ENCODE results near the gene ZPBP2. TPM values are rescaled to one million over a fixed set of nuclear protein-coding genes. Genes with fewer than 3 reads are reported as not detected.

Gene ZPBP2
- total RNA-seq, 2 donors from 2014 or later: 0.53 to 0.67 TPM

GRCh38 chr17:39908789-39909352, 40.9 kb downstream of the ZPBP2 start:
- Mint-ChIP-seq H3K36me3 (ENCODE audit: low read depth) (peaks cover 81% of the 10 kb centered on the region), H3K27me3 (no peaks in the 10 kb centered on the region), H3K4me3 (no peak overlapping the region), H3K27ac (no peak overlapping the region), H3K9me3 (no peaks in the 10 kb centered on the region), H3K4me1 (peaks cover 6% of the 10 kb centered on the region)
- ATAC-seq (replicated peaks): no peak

DNA sequence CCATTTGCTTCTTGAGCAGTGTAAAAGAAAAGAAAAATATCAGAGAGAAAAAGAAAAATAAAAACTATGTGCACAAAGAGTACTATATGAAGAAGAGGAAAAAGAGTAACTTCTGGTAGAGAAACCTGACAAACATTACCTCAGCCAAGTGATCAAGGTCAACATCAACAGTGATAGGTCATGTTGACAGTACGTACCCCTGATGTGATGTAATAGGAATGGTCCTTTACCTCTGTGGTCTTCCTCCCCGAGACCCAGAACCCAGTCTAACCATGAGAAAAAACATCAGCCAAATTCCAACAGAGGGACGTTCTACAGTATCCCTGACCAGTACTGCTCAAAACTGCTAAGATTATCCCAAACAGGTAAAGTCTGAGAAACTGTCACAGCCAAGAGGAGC, 46.0 kb downstream of the ZPBP2 start:
- Mint-ChIP-seq H3K4me1 (peaks cover 11% of the 10 kb centered on the region), H3K9me3 (no peaks in the 10 kb centered on the region), H3K4me3 (no peak overlapping the region), H3K27ac (no peak overlapping the region), H3K27me3 (no peaks in the 10 kb centered on the region), H3K36me3 (ENCODE audit: low read depth) (peaks cover 88% of the 10 kb centered on the region)
- ATAC-seq (replicated peaks): no peak

DNA sequence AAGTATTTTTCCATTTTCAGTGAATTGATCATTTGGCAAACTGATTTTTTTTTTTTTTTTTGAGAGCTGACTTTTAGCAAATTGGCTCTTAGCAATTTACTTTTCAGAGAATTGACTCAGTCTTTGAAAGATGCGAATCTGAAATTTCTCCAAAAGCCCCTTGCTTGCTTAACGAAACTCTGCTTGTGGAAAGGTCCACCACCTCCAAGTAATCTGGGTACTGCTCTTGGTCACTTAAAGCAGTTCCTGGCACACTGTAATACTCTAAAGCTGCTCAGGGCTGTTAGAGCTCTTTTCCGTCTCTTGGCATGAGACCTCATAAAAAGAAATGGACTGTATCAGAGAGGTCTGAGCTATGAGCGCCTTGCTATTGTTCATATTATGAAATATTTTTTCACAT, 47.6 kb downstream of the ZPBP2 start:
- peak; percentile 69 for ATAC-seq (replicated peaks)
- Mint-ChIP-seq H3K27me3 (no peaks in the 10 kb centered on the region), H3K4me3 (peak overlapping the region; percentile 8), H3K9me3 (no peaks in the 10 kb centered on the region), H3K4me1 (peaks cover 11% of the 10 kb centered on the region), H3K27ac (peak overlapping the region; percentile 66), H3K36me3 (ENCODE audit: low read depth) (peaks cover 84% of the 10 kb centered on the region)

DNA sequence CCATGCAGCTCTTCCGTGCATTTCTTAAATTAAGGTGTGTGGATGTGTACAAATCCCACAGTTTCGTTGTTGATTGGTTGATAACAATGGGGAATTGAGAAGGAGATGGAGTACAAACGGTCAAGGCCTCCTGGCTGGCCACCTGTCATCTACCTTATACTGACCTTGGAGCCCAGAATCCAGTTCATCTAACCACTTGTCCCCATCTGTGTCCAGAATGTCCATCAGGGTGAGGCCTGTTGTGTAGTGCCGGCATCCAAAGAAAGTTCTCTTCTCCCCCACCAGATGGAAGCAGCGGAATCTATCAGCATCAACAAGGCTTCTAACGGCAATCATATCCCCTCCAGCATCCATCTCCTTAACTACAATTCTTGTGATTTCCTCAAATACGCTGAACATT, 48.9 kb downstream of the ZPBP2 start:
- Mint-ChIP-seq H3K9me3 (no peaks in the 10 kb centered on the region), H3K36me3 (ENCODE audit: low read depth) (peaks cover 78% of the 10 kb centered on the region), H3K4me3 (no peak overlapping the region), H3K27me3 (no peaks in the 10 kb centered on the region), H3K4me1 (peaks cover 23% of the 10 kb centered on the region), H3K27ac (peak overlapping the region; percentile 66)
- ATAC-seq (replicated peaks): no peak

- no peak for ATAC-seq (replicated peaks)
- Mint-ChIP-seq H3K36me3 (ENCODE audit: low read depth) (peaks cover 76% of the 10 kb centered on the region), H3K9me3 (no peaks in the 10 kb centered on the region), H3K27ac (no peak overlapping the region), H3K27me3 (no peaks in the 10 kb centered on the region), H3K4me3 (no peak overlapping the region), H3K4me1 (peaks cover 36% of the 10 kb centered on the region)
These were observed 51.2 kb downstream of the ZPBP2 start for GRCh38 chr17:39919087-39919683.

DNA sequence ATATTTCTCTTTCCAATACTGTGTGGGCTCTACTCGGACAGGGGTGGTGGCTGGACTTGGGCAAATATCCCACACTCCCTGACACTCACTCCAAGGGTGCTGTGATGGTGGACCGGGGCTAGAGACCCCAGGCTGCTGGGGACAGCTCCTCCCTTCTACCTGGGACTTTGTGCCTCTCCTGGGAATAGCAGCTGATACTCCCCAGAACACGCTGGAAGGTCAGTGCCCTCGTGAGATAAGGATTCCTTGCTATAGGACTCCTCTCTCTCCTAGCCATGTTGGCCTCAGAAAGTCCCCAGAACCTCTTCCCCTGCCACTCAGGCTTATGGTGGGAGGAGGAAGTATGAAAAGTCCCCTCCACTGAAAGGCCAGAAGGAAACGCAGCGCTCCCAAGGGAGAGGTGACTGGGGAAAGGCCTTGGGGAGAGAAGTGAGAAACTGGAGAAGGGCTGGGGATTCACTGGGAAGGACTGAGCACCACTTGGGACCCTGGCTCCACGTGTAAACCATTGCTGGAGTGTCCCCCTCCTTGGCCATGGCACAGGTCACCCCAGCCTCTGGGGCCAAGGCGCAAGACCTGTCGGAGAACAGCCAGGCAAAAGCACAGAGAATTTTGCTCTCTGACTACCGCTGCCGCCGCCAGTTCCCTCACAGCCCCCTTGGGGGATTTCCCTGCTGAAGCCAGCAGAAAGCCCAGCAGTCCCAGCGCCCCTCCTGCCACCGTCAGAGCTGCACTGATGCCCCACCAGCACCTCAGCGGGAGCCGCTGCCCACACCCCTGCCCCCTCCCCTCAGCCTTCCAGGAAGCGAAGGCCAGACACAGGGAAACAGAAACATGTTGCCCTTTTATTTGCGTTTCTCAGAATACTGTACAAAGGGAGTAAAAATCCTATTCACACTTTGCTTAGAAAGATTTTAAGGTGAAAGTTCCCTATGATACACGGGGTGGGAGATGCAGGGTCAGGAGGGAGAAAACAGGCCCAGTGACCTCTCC, 52.5 kb downstream of the ZPBP2 start:
- no peaks in the 10 kb centered on the region for H3K27me3 Mint-ChIP-seq
- peak; percentile 59 for ATAC-seq (replicated peaks)
- H3K36me3 Mint-ChIP-seq (ENCODE audit: low read depth): peaks cover 79% of the 10 kb centered on the region
- peak overlapping the region; percentile 72 for H3K4me3 Mint-ChIP-seq
- H3K27ac Mint-ChIP-seq: peak overlapping the region; percentile 90
- no peaks in the 10 kb centered on the region for H3K9me3 Mint-ChIP-seq
- peaks cover 46% of the 10 kb centered on the region for H3K4me1 Mint-ChIP-seq

DNA sequence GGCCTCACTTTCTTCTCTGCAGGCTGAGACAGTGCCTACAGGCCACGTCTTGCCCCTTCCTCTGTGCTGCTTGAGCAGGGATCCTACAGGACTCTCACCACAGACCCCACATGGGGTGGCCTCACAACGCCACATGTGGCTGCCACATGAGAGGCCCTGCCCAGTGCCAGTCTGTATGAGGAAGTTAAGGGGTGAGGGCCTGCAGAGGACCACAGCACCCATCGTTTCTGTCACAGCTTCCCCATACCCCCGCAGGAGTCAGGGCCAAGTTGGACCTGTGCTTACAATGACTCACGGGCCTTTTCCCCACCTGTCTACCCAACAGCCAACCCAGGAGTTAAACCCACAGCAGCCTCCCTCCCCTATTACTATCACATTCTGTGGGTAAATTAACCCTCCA, 53.3 kb downstream of the ZPBP2 start:
- Mint-ChIP-seq H3K4me3 (peak overlapping the region; percentile 72), H3K36me3 (ENCODE audit: low read depth) (peaks cover 72% of the 10 kb centered on the region), H3K27me3 (no peaks in the 10 kb centered on the region), H3K9me3 (no peaks in the 10 kb centered on the region), H3K27ac (peak overlapping the region; percentile 90), H3K4me1 (peaks cover 46% of the 10 kb centered on the region)
- ATAC-seq (replicated peaks): peak; percentile 79

- Mint-ChIP-seq H3K27ac (peak overlapping the region; percentile 90), H3K36me3 (ENCODE audit: low read depth) (peaks cover 66% of the 10 kb centered on the region), H3K9me3 (no peaks in the 10 kb centered on the region), H3K4me1 (peaks cover 43% of the 10 kb centered on the region), H3K27me3 (no peaks in the 10 kb centered on the region), H3K4me3 (peak overlapping the region; percentile 72)
- ATAC-seq (replicated peaks): no peak
These were observed 54.0 kb downstream of the ZPBP2 start for GRCh38 chr17:39922006-39922405.

DNA sequence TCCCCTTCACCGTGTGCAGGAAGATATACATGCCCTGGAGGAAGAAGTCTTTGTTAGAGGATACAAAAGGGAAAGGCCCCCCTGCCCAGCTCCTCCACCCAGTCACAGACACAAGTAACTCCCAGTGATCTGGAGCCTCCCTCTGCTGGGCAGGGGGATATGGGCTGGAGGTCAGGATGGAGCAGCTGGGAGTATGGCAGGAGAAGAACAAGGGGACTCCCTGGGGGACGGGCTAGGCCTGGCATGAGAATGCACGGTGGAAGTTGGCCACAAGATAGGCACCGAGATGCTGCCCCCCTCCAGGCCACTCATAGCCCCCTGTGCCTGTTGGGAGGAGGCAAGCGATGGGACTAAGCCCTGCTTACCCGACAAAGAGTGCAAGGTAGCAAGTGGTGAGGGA, 55.2 kb downstream of the ZPBP2 start:
- H3K9me3 Mint-ChIP-seq: no peaks in the 10 kb centered on the region
- no peaks in the 10 kb centered on the region for H3K27me3 Mint-ChIP-seq
- ATAC-seq (replicated peaks): no peak
- peak overlapping the region; percentile 7 for H3K4me3 Mint-ChIP-seq
- H3K4me1 Mint-ChIP-seq: peaks cover 44% of the 10 kb centered on the region
- H3K27ac Mint-ChIP-seq: peak overlapping the region; percentile 90
- H3K36me3 Mint-ChIP-seq (ENCODE audit: low read depth): peaks cover 56% of the 10 kb centered on the region

DNA sequence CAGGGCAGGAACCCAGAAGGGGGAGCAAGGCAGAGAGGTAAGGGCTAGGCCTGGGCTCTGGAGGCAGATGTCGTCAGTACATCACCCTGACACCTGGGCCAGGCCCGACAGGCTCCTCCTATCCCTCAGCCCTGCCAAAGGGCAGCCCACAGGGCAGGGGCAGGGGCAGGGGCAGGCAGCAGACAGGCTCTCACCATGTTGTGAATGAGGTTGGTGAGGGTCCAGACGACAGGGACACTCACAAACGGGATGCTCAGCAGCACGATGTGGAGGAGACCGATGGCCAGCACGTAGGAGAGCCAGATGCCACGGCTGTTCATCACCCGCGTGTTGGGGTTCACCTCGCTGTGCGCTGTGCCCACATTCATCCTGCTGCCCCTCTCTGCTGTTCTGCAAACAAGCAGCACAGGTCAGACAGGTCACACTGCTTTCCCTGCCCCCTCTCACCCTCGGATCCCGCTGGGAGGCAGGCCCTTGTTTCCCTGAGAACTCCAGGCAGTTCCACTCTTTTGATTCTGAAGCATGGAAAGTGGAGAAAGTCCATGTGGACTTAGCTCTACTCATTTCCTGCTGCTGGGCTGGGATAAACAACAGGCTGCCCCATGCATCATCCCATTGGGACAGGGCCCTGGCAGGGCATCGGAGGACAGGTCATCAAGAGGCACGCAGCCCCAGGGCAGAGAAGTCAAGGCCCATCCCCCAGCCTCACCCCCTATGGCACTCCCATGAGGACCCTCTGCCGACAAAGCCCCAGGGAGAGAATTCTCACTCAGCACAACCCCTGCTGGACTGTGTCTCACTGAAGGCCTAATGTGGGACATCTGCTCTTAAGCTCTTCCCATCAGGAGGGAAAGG, 56.1 kb downstream of the ZPBP2 start:
- no peaks in the 10 kb centered on the region for H3K27me3 Mint-ChIP-seq
- H3K9me3 Mint-ChIP-seq: no peaks in the 10 kb centered on the region
- peak overlapping the region; percentile 89 for H3K4me3 Mint-ChIP-seq
- peaks cover 41% of the 10 kb centered on the region for H3K4me1 Mint-ChIP-seq
- H3K36me3 Mint-ChIP-seq (ENCODE audit: low read depth): peaks cover 49% of the 10 kb centered on the region
- ATAC-seq (replicated peaks): no peak
- H3K27ac Mint-ChIP-seq: peak overlapping the region; percentile 92

DNA sequence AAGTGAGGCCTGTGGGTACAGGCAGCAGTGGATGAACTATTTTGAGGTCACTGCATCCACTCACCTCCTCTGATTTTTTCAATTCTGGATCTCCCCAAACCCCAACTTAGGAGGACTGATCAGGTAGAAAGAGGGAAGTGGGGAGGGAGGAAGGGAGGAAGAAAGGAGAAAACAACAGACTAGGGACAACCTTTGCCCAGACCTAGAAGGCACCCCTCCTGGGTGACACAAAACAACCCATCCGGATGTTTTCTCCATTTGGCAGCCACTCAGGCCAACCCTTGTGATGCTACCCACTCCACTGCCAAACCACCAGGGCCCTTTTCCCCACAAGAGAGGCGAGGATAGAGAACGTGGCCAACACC, 56.7 kb downstream of the ZPBP2 start:
- H3K27ac Mint-ChIP-seq: peak overlapping the region; percentile 92
- H3K36me3 Mint-ChIP-seq (ENCODE audit: low read depth): peaks cover 46% of the 10 kb centered on the region
- ATAC-seq (replicated peaks): no peak
- H3K27me3 Mint-ChIP-seq: no peaks in the 10 kb centered on the region
- H3K4me1 Mint-ChIP-seq: peaks cover 41% of the 10 kb centered on the region
- H3K4me3 Mint-ChIP-seq: peak overlapping the region; percentile 89
- H3K9me3 Mint-ChIP-seq: no peaks in the 10 kb centered on the region

- Mint-ChIP-seq H3K4me1 (peaks cover 41% of the 10 kb centered on the region), H3K27ac (peak overlapping the region; percentile 92), H3K36me3 (ENCODE audit: low read depth) (peaks cover 40% of the 10 kb centered on the region), H3K4me3 (peak overlapping the region; percentile 89), H3K9me3 (no peaks in the 10 kb centered on the region), H3K27me3 (no peaks in the 10 kb centered on the region)
- no peak for ATAC-seq (replicated peaks)
These were observed 57.5 kb downstream of the ZPBP2 start for GRCh38 chr17:39925282-39926134.

DNA sequence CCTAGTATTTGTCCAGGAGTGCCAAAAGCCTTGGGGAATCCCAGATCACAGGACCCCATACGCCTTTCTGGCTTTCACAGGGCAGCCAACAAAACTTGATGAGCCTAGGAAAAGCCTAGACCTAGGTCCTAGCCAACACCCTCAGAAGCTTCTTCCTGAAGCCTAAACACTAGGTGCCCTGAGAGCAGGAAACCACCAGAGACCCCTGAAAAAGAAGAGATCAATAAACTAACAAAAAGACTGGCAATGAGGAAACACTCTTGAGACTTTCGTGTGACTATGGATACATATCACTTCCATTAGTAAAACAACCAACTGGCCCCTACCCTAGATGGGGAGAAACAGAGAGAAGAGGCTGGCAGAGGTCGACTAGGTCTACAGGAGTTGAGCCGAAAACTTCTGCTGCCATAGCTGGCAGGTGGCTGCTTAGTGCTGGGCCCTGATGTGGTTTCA, 58.2 kb downstream of the ZPBP2 start:
- peaks cover 39% of the 10 kb centered on the region for H3K36me3 Mint-ChIP-seq (ENCODE audit: low read depth)
- ATAC-seq (replicated peaks): no peak
- H3K27me3 Mint-ChIP-seq: no peaks in the 10 kb centered on the region
- H3K4me3 Mint-ChIP-seq: peak overlapping the region; percentile 89
- H3K9me3 Mint-ChIP-seq: no peaks in the 10 kb centered on the region
- peaks cover 37% of the 10 kb centered on the region for H3K4me1 Mint-ChIP-seq
- peak overlapping the region; percentile 92 for H3K27ac Mint-ChIP-seq

Measured in activated T-helper 17 cell treated with anti-CD3 and anti-CD28 coated beads, Interleukin-2, amount 50 U/mL, for 72 hours (primary cell).